NCI-H2227 (cell line): Measurements from ENCODE around the gene ELAC2.
A peak's percentile ranks its signal among the peaks of the same experiment; 100 is the strongest.

Experiments
- DNase-seq: peaks from one replicate; lab custom pipeline; 2025; ENCODE audit not compliant: unreplicated experiment; lab: John Stamatoyannopoulos, UW

Gene ELAC2

DNA sequence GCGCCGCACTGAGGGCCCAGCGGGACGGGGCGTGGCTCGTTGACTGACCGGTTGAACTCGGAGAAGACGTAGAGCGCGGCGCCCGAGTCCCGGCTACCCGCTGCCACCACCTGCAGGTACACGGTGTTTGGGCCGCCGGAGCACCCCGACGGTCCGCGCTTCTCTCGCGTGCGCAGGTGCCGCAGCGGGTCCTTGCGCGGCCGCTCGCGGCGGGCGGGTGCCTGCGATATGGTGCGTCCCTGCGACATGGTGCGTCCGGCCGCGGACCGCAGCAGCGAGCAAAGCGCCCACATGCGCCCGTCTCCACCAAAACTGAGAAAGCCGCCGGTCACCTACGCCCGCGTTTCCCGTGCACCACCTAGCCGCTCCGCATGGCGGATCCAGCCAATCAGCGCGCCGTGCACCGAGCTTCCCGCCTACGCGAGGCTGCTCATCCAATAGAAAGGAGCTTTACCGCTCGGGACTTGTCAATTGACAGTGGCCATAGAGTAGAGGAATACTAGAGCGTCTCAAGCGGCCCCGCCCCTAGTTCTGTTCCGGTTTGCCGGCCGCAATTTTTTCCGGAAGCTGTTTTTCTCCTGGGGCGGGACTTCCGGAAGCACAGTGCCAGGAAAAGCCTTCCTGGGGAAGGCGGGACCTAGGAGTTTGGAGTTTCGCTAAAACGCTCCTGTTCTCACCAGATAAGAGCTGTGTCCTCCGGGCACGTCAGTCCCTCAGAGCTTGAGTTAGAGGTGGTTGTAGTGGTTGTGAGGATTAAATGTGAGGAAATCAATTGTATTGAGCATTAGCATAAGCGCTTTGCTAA, at the start of gene ELAC2:
Gene ELAC2 (minus strand): TSS at position 373 of the 805 bp plus-strand sequence. CDS start 80 bp downstream, at position 293.
- peak; percentile 97 for DNase-seq

GRCh38 chr17:13065032-13065431, 47.2 kb upstream of the ELAC2 start:
- no peak for DNase-seq

- DNase-seq: no peak
Measured at GRCh38 chr17:13055131-13055530, 37.3 kb upstream of the ELAC2 start.

- no peak for DNase-seq
Measured at GRCh38 chr17:13054666-13055065, 36.8 kb upstream of the ELAC2 start.

DNA sequence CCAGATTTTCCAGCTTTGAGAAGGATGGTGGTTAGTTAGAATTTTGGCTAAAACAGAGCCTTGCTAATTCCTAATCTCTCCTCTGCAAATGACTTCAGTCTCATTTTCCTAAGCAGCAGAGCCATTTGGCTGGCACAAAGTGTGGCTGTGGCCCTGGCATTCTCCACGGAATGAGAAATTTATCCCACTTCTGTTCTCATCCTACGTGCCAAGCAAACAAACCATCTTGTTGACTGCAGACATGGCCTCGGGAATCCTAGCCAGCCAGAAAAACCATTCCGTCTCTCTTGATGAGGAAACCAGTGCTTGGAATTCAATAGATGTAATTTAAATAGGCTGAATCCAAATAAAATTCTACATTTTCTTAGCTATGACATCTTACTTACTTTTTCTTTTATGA, 34.1 kb upstream of the ELAC2 start:
- no peak for DNase-seq

GRCh38 chr17:13047011-13047606, 29.3 kb upstream of the ELAC2 start:
- no peak for DNase-seq

DNA sequence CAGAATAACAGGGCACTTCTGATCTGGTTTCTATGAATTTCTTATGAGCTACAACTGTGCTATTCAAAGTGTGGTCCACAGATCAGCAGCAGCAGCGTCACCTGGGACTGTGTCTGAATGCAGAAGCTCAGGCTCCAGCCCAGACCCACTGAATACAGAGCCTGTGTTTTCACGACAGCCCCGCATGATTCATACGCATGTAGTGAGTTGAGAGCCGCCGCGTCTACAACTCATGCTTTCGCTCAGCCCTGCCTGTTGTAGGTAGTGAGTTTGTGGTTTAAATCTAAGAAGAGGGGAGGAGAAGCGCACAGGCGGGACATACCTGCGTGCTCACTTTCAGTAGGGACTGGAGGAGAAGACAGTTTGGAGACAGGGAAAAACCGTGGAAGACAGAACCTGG, 28.5 kb upstream of the ELAC2 start:
- no peak for DNase-seq

- no peak for DNase-seq
Measured at GRCh38 chr17:13044572-13045065, 26.8 kb upstream of the ELAC2 start.

GRCh38 chr17:13038931-13039665, 21.3 kb upstream of the ELAC2 start:
- no peak for DNase-seq

DNA sequence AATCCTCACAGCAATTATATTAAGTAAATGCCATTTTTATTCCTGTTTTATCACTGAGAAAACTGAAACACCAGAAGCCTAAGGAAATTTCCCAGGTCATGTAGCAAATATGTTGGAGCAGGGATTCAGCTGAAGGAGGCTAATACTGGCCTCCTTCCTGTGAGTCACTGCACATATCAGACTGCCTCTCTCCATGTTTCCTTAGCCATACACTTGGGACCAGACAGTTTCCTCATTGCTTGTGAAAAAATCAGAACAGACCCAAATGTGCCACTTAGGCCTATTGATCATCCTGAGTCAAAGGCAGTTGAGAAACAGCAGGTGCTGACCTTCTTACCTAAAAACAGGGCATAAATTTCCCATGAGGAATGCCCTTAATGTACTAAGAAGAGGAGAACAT, 18.9 kb upstream of the ELAC2 start:
- no peak for DNase-seq

DNA sequence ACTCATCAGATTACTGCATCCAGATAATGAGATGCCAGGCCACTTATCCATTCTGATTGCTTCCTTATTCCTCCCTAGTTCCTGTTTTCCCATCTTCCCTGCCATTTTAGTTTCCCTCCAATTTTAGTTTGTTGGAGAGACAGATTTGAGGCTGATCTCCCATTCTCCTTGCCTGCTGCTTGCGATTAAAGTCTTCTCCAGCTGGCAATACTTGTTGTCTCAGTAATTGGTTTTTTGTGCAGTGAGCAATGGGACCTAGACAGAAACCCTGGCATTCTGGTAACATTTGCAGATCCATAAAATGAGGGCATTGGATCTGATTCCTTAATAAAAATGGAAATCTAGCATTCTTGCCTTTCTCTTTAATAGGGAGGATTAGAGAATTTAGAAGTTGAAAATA, 17.6 kb upstream of the ELAC2 start:
- DNase-seq: no peak

- peak; percentile 37 for DNase-seq
Measured at GRCh38 chr17:13031718-13032350, 14.0 kb upstream of the ELAC2 start.

GRCh38 chr17:13030459-13031300, 12.9 kb upstream of the ELAC2 start:
- DNase-seq: peak; percentile 41

DNA sequence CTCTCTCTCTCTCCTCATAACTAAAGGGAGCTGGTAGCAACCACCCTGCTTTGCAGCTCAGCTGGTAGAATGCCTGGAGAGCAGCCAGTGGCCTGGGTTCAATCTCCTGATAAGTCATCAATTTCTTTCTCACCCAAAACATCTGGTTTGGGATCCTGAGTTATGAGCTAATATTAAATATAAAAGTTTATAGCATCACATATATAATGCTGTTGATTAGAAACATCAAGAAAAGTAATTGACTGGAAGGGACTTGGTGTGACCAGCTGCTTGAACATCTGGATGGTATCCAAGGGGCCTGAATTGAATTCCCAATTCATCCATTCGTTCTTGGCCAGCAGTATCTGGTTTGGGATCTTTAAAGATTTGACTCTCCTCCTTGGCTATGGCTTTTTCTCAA, 12.2 kb upstream of the ELAC2 start:
- no peak for DNase-seq

- no peak for DNase-seq
Measured at GRCh38 chr17:13029340-13029739, 11.5 kb upstream of the ELAC2 start.

- no peak for DNase-seq
Measured at GRCh38 chr17:13027246-13027645, 9.4 kb upstream of the ELAC2 start.

DNA sequence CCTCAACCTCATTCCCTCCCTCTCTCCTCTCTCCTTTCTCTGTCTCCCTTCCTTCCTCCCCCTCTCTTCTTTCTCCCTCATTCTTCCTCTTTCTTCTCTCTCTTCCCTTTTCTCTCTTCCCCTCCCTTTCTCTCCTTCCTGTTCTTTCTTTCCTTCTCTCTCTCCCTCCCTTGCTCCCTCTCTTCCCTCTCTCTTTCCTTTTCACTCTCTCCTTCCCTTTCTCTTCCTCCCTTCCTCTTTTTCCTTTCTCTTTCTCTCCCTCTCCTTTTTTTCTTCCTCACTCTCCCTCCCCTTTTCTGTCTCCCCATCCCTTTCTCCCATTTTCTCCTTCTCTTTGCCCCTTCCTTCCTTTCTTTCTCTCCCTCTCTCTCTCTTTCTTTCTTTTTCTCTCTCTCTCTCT, 7.9 kb upstream of the ELAC2 start:
- no peak for DNase-seq

DNA sequence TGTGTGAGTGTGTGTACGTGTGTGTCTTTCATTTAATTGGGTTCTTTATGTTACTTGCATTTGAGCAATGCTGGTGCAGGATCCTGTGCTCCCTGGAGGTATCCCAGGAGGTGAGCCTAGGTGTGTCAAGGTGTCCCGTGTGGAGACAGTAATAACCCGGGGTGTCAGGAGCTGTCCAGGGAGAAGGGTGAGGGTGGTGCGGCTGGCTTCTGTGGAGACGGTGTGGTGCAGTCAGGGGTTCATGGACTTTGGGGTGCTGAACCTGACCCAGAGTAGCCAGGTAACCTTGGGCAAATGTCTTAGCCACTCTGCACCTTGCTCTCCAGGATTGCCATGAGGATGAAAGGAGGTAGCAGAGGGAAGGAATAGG, 7.4 kb upstream of the ELAC2 start:
- DNase-seq: no peak

- DNase-seq: peak; percentile 79
Measured at GRCh38 chr17:13024526-13025257, 6.9 kb upstream of the ELAC2 start.

DNA sequence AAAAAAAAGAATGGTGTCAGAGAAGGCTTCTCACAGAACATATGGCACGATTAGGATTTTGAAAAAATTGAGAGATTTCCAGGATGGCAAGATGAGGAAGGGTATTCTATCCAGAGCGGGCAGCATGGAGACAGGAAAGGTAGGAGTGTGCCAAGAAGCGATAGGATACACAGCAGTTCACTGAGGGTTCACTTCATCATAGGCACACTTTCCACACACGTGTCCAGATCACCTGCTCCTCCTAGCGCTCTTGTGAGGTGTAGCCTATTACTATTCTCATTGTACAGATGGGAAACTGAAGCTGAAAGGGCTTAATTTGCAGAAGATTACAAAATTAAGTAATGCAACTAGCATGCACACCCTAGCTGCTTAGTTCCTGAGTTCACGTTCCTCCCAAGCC, 6.2 kb upstream of the ELAC2 start:
- no peak for DNase-seq
